GM04503 (cell line): Measurements from ENCODE around the gene KCNB1.

ENCODE experiments used
- DNase-seq: peaks from one replicate; pipeline ENCODE4 v3.0.0-alpha.2; 2012; ENCODE audit warnings: low read depth

KCNB1 gene

DNA sequence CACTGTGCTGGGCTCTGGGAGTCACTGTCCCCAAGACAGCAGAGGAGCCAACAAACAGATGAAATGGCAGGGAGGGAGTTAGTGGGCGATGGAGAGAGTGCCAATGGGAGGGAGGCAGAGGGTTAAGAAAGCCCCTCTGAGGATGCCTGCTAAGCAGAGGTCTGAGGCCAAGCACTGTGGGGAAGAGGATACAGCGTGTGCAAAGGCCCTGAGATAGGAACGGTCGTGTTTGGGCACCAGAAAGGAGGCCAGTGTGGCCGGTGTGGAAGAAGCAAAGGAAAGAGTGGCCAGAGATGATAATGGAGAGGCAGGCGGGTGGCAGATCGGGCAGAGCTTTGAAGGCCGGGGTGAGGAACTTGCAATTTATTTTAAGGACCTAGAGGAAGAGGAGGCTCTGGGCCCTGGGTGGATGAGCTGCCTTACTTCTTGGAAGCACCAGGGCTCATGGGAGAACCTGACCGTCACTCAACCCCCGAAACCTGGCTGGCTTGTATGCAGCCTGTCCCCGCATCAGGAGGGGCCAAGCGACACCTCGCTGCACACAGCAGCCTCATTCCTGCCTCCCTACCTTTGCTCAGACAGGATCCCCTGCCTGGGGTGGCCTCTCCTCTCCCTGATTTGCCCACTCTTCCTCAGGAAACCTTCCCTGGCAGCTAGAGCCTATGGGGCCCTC lies 73.0 kb downstream of the KCNB1 start:
- no peak for DNase-seq

DNA sequence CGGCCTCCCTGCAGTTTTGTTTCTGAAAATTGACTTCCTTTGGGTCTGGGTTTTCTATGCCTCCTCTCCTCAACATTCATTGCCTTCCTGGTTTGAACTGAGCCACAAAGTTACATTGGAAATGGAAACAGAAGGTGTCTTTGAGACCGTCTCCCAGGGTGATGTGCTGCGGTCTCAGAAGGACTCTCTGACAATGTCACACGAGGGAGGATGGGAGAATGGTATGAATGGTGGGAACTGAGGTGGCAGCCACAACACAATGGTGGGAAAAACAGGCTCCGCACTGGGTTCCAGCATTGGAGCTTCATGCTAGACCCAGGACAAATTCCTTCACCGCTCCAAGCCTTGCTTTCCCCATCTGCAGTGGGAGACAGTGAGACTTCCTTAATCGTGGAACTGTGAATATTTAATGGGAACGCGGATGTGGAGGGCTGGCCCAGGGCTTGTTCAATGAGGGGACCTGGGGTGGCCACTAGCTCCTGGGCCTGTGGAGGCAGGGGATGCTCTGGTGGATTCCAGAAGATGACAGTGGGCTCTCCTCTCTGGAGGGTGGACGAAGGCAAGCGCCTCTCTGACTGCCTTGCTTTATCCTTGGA lies 73.9 kb downstream of the KCNB1 start:
- no peak for DNase-seq

DNA sequence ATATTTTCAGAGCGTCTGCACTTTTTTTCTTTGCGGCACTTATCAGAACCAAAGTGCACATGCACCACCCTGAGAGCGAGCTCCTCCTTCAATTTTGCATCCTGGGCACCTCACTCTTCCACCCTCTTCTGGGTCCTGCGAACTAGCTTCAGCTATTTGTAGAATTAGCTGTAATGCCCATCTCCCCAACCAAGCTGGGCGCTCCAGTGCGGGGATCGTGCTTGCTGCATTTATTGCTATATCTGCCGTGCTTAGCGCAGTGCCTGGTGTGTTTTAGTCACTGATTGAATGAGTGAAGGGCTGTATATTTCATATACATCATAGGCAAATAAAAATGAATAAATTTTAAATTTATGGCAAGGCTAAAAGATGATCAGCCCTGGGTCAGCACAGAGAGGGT lies 75.8 kb downstream of the KCNB1 start:
- DNase-seq: no peak

DNA sequence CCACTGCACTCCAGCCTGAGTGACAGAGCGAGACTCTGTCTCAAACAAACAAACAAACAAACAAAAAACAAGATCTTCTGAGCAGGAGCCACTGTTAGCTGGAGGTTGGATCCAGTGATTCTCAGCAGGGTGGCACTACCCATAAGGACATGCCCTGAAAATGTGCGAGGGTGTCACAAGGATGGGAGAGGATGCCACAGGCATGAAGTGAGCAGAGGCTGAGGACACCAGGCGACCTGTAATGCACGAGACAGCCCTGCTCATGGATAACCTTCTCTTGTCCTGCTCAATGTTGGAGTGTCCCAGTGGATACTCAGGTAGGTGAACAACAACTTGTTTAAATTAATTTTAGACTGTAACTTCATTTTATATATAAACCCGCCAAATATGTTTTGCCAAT lies 76.8 kb downstream of the KCNB1 start:
- DNase-seq: no peak

DNA sequence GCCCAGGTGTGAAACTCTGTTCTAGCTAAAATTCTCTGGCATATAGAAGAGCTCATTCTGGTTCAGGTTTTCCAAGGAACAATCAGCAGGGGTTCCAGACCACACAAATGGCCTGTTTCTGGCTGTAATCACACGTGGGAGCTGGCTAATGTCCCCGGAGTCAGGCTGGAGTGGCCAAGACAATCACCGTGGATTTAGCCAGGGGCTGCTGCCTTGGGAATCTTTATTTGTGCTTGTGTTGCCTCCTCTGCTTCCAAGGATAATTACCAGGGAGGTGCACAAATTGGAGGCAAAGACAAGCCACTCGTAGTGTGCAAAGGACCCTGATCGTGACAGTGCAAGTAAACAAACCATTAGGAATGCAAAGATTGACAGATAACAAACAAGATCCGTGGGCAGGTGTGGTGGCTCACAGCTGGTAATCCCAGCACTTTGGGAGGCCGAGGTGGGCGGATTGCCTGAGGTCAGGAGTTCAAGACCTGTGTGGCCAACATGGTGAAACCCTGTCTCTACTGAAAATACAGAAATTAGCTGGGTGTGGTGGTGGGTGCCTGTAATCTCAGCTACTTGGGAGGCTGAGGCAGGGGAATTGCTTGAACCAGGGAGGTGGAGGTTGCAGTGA lies 77.3 kb downstream of the KCNB1 start:
- DNase-seq: no peak

DNA sequence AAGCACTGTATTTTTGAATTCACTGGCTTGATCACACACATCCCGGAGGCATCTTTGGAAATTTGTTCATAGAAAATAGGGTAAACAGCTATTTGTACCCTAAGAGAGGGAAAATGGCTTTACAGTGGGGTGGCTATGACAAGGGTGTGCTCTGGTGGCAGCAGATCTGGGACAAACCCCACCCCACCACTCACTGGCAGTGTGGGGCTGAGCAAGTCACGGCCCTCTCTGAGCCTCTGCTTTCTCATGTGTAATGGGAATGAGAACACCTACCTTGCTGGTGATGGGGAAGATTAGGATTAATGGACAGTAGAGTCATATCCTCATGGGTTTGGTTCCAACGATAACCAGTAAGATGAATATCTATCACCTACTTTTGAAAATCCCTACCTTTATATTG lies 78.0 kb downstream of the KCNB1 start:
- DNase-seq: no peak

DNA sequence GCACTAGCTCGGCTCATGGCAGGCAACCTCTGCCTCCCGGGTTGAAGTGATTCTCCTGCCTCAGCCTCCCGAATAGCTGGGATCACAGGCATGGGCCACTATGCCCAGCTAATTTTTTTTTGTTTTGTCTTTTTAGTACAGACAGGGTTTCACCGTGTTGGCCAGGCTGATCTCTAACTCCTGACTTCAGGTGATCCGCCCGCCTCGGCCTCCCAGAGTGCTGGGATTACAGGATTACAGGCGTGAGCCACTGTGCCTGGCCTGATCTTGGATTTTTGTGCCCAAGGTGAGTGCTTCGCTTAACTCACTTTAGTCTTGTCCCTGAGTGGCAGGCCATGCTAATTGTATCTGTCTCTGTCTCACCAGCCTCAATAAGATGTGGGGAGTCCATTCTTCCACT lies 78.6 kb downstream of the KCNB1 start:
- no peak for DNase-seq

DNA sequence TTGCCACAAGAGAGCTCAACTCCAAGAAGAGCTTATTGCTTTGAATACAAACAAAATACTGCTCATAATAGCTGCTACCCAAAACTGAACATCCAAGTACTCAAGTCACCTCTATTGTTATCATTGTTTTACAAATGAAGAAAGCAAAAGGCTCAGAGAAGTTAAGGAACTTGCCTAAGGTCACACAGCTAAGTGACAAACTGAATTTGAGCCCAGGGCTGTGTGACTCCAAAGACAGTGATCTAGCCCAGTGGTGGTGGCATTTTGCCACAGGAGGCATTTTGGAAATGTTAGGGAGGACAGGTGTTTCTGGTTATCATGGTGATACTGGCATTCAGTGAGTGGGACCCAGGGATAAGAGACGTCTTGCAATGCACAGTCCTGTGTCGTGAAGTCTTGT lies 79.5 kb downstream of the KCNB1 start:
- no peak for DNase-seq

DNA sequence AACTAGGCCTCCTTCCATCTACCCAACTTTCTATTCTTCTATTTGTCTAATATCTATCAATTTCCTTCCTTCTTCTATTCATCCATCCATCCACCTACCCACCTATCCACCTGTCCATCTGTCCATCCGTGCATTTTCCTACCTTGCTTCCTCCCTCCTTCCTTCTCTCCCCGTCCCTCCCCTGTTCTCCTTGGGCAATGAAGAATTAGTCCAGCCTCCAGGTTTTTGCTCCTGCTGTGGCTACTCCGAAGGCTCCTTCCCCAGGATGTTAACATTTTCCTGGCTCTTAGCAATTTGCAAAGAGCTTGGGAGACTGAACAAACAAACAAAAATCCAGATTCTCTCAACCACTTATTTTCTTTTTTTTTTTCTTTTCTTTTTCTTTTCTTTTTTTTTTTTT lies 81.6 kb downstream of the KCNB1 start:
- DNase-seq: no peak

DNA sequence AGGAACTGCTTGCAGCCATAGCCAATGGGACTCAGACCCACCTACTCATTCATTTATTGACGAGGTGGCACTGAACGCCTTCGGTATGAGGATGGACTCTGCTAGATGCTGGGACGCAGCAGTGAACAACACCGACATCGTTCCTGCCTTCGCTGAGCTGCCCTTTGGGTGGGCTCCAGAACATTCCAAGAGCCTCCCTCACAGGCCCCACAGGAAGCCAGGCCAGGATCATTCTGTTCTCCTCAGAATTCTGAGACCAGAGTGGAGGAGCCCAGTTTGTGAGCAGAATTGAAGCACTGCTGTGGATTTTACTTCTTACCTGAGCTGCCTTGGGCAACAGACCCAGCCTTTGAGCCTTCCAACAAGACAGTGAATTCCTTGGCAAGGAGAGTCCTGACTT lies 82.1 kb downstream of the KCNB1 start:
- no peak for DNase-seq

DNA sequence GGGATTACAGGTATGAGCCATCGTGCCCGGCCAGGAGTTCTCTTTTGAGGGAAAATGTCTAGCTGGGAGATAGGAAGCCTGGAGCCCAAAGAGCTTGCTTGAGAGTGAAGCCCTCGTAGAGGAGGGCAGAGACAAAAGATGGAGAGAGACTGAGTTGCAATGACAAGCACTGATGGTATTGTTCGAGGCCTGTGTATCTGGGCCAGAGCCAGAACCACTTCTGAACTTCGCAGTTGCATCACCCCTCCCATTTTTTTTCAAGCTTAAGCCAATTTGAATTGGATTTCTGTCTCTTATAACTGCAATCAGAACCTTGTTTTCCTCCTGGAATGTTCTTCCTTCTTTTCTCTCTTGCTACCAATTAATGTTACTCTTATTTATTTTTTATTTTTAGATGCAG lies 83.1 kb downstream of the KCNB1 start:
- no peak for DNase-seq

DNA sequence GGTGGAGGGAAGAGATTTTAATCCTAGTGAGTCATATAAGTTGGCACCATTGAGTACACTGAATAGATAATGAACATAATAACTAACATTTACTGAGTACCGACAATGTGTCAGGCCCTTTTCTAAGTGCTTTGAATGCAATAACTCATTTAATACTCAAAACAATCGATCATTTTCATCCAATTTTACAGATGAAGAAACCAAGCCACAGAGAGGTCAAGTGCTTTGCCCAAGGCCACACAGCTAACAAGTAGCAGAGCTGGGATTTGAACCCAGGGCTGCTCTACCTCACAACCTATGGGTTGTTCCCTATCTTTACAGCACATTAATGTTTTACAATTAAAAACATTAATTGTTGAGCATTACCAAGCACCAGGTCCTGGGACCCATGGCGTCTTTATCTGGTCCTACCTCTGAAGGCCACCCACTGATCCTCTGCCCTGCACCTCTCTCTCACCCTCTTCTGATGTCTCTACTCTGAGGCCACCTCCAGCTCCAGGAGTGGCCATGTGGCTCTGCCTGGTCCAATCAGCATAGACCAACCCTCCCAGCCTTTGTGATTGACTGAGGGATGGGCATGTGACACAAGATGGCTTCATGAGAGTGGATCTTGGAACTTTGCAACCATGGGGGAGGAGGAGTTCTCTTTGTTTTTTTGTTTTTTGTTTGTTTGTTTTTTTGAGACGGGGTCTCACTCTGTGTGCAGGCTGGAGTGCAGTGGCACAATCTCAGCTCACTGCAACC lies 83.9 kb downstream of the KCNB1 start:
- DNase-seq: no peak

DNA sequence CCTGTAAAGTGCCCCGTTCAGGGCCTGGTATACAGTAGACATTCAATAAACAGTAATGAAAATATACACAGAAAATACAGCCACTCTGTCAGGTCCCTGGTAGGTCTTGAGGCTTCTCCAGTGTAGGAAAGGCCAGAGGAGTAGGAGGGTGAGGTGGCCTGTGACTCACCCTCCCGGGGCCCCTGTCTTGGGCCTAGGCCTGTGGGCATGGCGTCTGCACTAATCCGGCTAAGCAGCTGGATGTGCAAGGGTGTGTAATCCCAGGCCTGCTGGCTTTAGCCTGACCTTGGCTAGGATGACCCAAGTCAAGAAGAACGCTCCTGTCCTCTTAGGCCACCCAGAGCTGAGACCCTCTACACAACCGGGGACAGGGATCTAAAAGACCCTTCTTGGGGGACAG lies 84.9 kb downstream of the KCNB1 start:
- no peak for DNase-seq

DNA sequence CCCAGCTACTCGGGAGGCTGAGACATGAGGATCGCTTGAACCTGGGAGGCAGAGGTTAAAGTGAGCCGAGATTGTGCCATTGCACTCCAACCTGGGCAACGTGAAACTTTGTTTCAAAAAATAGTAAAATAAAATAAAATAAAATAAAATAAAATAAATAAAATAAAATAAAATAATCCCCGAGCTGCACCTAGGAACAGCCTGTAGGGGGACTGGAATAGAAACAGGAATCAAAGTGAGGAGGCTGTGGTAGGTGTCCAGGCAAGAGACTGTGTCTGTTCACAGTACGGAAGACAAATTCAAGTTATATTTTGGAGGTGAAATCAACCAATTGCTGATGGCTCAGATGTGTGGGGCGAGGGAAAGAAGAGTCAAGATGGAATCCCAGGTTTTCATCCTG lies 86.2 kb downstream of the KCNB1 start:
- no peak for DNase-seq

DNA sequence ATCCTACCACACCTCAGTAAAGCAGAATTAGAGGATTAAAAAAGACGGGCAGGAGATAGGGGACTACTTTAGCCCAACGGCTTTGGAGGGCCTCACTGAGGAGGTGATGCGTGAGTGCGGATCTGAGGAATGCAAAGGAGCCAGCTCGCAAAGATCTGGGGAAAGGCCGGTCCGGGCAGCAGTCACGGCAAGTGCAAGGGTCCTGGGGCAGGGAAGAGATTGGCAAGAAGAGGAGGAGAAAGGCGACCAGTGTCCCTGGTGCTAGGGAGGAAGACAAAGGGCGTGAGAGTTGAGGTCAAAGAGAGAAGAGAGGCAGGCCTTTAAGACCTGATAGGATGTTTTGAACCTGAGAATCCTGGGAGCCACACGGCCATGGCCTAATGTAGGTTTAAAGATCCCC lies 86.8 kb downstream of the KCNB1 start:
- no peak for DNase-seq

DNA sequence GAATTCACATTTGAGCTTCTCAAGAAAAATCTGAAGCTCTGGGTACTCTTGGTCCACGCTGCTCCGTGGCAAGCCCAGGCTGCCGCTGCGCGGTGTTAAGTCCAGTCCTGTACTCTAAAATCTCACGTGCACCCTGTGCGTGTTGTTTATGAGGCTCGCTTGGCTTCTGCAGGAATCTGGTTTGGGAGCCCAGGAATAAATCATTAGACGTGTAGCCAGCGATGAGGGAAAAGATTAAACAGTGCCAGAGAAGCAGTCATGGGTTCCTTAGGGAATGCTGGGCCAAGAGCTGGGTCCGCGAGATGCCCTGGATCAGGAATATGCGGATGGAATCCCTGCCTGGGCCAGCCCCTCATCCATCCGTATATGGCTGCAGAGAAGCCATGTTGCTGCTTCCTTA lies 87.3 kb downstream of the KCNB1 start:
- no peak for DNase-seq

DNA sequence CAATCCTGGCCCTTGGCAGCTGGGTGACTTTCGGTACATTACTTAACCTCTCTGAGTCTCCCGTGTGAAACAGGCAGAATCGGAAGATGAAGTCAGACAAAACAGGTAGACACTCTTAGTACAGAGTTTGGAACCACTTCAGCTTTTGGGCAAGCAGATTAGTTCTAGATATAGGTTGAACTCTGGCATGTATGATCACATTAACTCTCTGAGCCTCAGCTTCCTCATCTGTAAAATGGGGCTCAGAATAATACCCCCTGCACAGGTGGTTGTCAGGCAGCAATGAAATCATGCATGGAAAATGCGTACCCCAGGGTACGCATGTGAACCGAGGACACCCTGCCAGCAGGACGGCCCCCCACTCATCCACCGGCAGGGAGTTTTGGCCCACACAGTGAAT lies 87.7 kb downstream of the KCNB1 start:
- DNase-seq: no peak

DNA sequence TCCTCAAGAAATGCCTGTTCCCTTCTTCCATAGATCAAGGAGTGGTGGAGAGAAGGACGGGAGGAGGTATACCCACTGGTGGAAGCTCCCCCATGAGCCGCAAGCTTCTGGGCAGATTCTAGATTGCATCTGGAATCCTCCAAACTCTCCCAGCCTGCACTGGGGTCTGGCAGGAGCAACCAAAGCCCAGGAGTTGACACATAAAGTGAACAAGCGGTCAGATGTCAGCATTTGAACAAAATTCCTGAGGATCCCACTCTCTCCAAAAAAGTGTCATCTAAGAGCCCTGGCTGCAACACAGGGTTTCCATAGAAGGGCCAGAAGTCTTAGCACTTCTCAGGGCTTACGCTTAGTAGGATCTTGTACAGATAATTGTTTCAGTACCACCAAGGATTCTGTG lies 88.2 kb downstream of the KCNB1 start:
- DNase-seq: no peak

DNA sequence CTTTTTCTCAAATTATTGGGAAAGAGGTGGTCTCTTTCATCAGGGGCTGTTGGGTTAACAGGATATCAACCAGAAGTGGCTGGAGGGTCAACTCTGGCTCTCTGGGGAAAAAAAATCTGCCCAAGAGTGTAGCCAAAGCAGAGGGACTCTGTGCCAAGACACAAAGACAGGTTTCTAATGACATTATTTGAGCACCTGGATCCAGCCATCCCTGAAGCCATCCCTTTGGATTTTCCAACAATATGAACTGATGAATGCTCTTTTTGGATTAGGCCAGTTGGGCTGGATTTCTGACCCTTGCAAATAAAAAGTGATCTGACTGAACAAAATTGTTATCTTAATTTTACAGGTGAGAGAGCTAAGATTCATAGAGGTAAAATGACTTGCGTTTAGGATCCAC lies 88.7 kb downstream of the KCNB1 start:
- DNase-seq: no peak

DNA sequence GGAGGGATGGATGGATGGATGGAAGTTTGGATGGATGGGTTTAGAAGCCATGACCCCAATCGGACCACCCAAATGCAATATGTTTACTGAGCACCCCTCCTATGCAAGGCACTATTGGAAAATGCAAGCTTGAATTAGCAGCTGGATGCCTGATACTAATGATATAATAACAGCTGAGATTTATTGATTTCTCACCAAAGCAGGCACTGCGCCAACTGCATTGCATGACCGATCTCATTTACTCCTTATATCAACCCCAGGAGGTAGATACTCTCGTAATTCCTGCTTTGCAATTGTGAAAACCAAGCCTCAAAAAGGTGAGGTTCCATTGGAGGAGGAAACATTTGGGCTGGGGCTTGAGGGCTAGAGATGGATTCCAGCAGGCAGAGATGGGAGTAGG lies 89.7 kb downstream of the KCNB1 start:
- no peak for DNase-seq

DNA sequence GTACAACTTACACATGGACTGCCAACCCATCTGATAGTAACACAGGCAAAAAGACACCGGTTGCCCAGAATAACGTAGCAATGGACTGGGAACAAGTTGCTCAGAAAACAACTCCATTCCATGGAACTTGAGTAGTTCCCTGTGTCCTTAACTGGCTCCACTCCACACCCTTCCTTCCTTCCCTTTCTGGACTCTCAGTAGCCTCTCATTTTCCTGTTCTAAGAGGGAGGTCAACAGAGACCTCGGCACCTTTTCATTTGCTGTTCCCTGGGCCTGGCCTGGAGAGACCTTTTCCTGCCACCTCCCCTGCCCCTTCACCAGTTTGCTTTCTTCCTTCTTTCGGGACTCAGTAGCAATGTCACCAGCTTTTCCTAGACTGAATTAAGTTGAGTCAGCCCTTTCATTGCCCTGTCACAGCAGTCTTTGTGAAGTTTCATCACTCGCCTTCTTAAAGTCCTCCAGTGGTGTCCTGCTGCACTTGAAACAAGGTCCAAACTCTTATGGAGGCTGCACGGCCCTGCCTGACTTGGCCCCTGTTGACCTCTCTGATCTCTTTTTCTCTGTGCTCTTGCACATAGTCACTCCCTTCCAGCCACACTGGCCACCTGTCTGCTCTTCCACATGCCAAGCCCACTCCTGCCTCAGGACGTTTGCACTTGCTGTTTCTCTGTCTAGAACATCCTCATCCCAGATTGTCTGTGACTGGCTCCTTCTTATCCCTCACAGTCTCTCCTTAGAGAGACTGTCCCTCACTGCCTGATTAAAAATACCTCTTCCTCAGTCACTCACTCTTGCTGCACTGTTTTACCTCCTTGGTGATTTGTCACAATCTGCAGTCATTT lies 90.8 kb downstream of the KCNB1 start:
- DNase-seq: no peak

DNA sequence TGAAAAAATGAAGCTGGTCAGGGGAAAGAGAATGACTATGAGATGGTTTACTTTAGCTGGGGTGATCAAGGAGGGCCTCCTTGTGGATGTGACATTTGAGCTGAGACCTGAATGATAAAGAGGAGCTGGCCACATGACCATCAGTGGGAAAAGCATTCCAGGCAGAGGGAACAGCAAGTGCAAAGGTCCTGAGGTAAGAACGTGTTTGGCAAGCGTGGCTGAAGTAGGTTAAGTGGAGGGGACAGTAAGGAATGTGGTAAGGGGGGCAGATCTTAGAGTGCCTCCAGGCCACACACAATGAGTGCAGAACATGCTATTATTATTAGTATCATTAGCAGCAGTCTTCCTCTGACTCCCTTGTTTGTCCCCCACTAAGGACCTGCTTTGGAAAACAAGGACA lies 92.6 kb downstream of the KCNB1 start:
- no peak for DNase-seq
